Endothelial cell of umbilical vein (primary cell): Measurements from ENCODE around the gene PXT1. TPM values are rescaled to one million over a fixed set of nuclear protein-coding genes. Genes with fewer than 3 reads are reported as not detected.

Experiments
- BruUV-seq: library from RNA; stranded (reverse); fragments of 400-500 nt; replicated peaks from 2 replicates; lab custom pipeline; 2021; lab: Mats Ljungman, UMichigan
- CTCF ChIA-PET: fragments of 300-600, 350-600 bp; sonication (Branson Sonifier 250); formaldehyde crosslinking; loops from one replicate; lab custom pipeline; 2021; ENCODE audit warnings: antibody characterized with exemption, inconsistent platforms; lab: Charles Lee
- POLR2A ChIA-PET: fragments of 300-600, 350-600 bp; sonication (Branson Sonifier 250); formaldehyde crosslinking; loops from one replicate; lab custom pipeline; 2021; ENCODE audit warnings: antibody characterized with exemption, inconsistent platforms; lab: Charles Lee
- DNase-seq: peaks from one replicate; pipeline ENCODE4 v3.0.0-alpha.2; 2011; ENCODE audit warnings: low read depth, low spot score
- FAIRE-seq: peaks from 2 replicates; lab custom pipeline; 2011; peaks lifted over from hg19 to GRCh38; lab: Jason Lieb, UNC
- H2AFZ ChIP-seq: 2 replicates; pipeline ENCODE4 v1.6.0; 2012; ENCODE audit warnings: low read depth, low read length, control low read depth, inconsistent platforms
- H3K27ac ChIP-seq: 2 replicates; pipeline ENCODE4 v1.5.1; 2011; ENCODE audit warnings: low read depth, mild to moderate bottlenecking, control low read depth, low read length, moderate library complexity; ENCODE audit not compliant: insufficient read depth
- H3K27me3 ChIP-seq, 2 experiments: 2 replicates each; pipeline versions ENCODE4 v1.6.0 to v1.6.1; 2011; ENCODE audit warnings: low read length in 2 of 2, mixed read lengths in 1 of 2; ENCODE audit not compliant: control insufficient read depth in 2 of 2, insufficient read depth in 2 of 2
- H3K36me3 ChIP-seq, 2 experiments: 2 replicates in 1 of 2; 3 replicates in 1 of 2; pipeline ENCODE4 v1.5.1; 2011; ENCODE audit warnings: low read length in 2 of 2, mild to moderate bottlenecking in 1 of 2, moderate library complexity in 1 of 2; ENCODE audit not compliant: control insufficient read depth in 2 of 2, insufficient read depth in 2 of 2; ENCODE audit errors: extremely low read depth in 1 of 2
- H3K4me1 ChIP-seq: 3 replicates; pipeline ENCODE4 v1.5.1; 2011; ENCODE audit warnings: mild to moderate bottlenecking, low read length; ENCODE audit not compliant: control insufficient read depth, insufficient read depth; ENCODE audit errors: extremely low read depth
- H3K4me2 ChIP-seq: 2 replicates; pipeline ENCODE4 v1.6.1; 2011; ENCODE audit warnings: low read length, control low read depth, mixed read lengths; ENCODE audit not compliant: insufficient read depth
- H3K4me3 ChIP-seq, 3 experiments: fragments of 200-600 bp in 1 of 3; sonication (generic), shearing (Covaris generic) in 1 of 3; replicated peaks in 1 of 3; 2 replicates each; pipeline ENCODE4 v1.5.1; 2011 to 2016; ENCODE audit warnings: control low read depth in 3 of 3, low read length in 3 of 3, mild to moderate bottlenecking in 2 of 3, inconsistent platforms in 1 of 3, low read depth in 1 of 3, moderate library complexity in 1 of 3; ENCODE audit not compliant: insufficient read depth in 1 of 3
- H3K79me2 ChIP-seq: 2 replicates; pipeline ENCODE4 v1.6.0; 2012; ENCODE audit warnings: low read length, inconsistent platforms; ENCODE audit not compliant: control insufficient read depth, insufficient read depth
- H3K9ac ChIP-seq: replicated peaks from 2 replicates; pipeline ENCODE3; 2011; ENCODE audit warnings: low read length, control low read depth; ENCODE audit not compliant: insufficient read depth; ENCODE audit errors: extremely low read depth
- H3K9me1 ChIP-seq: replicated peaks from 3 replicates; pipeline ENCODE4 v1.6.0; 2011; ENCODE audit warnings: mild to moderate bottlenecking, low read length; ENCODE audit not compliant: control insufficient read depth, insufficient read depth; ENCODE audit errors: extremely low read depth
- H3K9me3 ChIP-seq: replicated peaks from 2 replicates; pipeline ENCODE4 v1.5.1; 2012; ENCODE audit warnings: low read length, inconsistent platforms; ENCODE audit not compliant: control insufficient read depth, insufficient read depth
- H4K20me1 ChIP-seq: replicated peaks from 2 replicates; pipeline ENCODE3; 2011; ENCODE audit warnings: mild to moderate bottlenecking, low read length; ENCODE audit not compliant: control insufficient read depth, insufficient read depth; ENCODE audit errors: extremely low read depth
- EZH2 ChIP-seq: IDR thresholded peaks from 2 replicates; pipeline ENCODE4 v1.6.1; 2012; ENCODE audit warnings: borderline replicate concordance, low read depth, mild to moderate bottlenecking, moderate library complexity, low read length, inconsistent platforms; ENCODE audit not compliant: severe bottlenecking
- FOS ChIP-seq: IDR thresholded peaks from 2 replicates; pipeline ENCODE4 v1.6.1; 2011; ENCODE audit warnings: mild to moderate bottlenecking, low read length, moderate library complexity, borderline replicate concordance; ENCODE audit not compliant: insufficient read depth
- GATA2 ChIP-seq: IDR thresholded peaks from 2 replicates; pipeline ENCODE4 v1.7.0; 2011; ENCODE audit warnings: low read depth, mild to moderate bottlenecking, moderate library complexity, mixed read lengths, low read length; ENCODE audit not compliant: insufficient read length, insufficient read depth
- JUN ChIP-seq: IDR thresholded peaks from 2 replicates; pipeline ENCODE4 v1.6.1; 2011; ENCODE audit warnings: borderline replicate concordance, low read depth; ENCODE audit not compliant: insufficient read length, insufficient read depth
- MYC ChIP-seq: IDR thresholded peaks from one replicate; pipeline ENCODE4 v1.6.1; 2011; ENCODE audit warnings: mild to moderate bottlenecking, low read depth, low read length
- POLR2A ChIP-seq: IDR thresholded peaks from 2 replicates; pipeline ENCODE4 v1.6.1; 2012; ENCODE audit warnings: low read depth, mild to moderate bottlenecking, control low read depth, low read length
- POLR2AphosphoS5 ChIP-seq: IDR thresholded peaks from 2 replicates; pipeline ENCODE4 v1.6.1; 2012; ENCODE audit warnings: low read depth, mild to moderate bottlenecking, control low read depth, low read length, moderate library complexity; ENCODE audit not compliant: insufficient read depth
- dilution Hi-C: fragments of 300-500 bp; cut with MboI; formaldehyde crosslinking; loops from one replicate; pipeline ENCODE4 v1.15.0; 2019; ENCODE audit warnings: low sequenced_read_pairs; ENCODE audit not compliant: extremely low pct_ligation_motif_present
- intact Hi-C: fragments of 100-400 bp; cut with micrococcal nuclease; formaldehyde crosslinking; loops from one replicate; pipeline ENCODE4 v1.10.0; 2022
- polyA plus RNA-seq, 4 experiments: library from polyadenylated mRNA; depleted of rRNA in 3 of 4; stranded (reverse) in 3 of 4; unstranded in 1 of 4; fragments of >200 nt; gene quantifications; 2 replicates each; pipeline versions ENCODE4 v1.2.1 to v1.2.3, GENCODE V29; 2011 to 2012; ENCODE audit warnings: missing spikeins in 1 of 4
- total RNA-seq: library from RNA; stranded (reverse); gene quantifications from 2 replicates; pipeline ENCODE4 v1.2.3, GENCODE V29; 2021
- TF ChIP-seq, protein P1 (sequence below): IDR thresholded peaks from 2 replicates; pipeline ENCODE4 v1.6.1; 2011; ENCODE audit not compliant: insufficient read depth, insufficient read length
- TF ChIP-seq, protein P2 (sequence below), 2 donors: IDR thresholded peaks; 1 replicate in 1 of 2; 2 replicates in 1 of 2; pipeline ENCODE4 v1.5.1; 2011; ENCODE audit warnings: low read length in 2 of 2, mild to moderate bottlenecking in 2 of 2, moderate library complexity in 2 of 2, control low read depth in 1 of 2, inconsistent platforms in 1 of 2, low read depth in 1 of 2; ENCODE audit not compliant: insufficient read depth in 1 of 2; ENCODE audit errors: extremely low read depth in 1 of 2

PXT1 gene
- total and polyA plus RNA-seq, 2 donors (not counting 3 experiments of a cell fraction or from before 2014, with no cell fraction given): not detected

- Histone ChIP-seq H3K27ac (no peak overlapping the region), H4K20me1 (no peaks in the 10 kb centered on the region), H3K27me3 (no peaks in the 10 kb centered on the region), H3K4me1 (no peaks in the 10 kb centered on the region), H3K4me3 (no peak overlapping the region), H3K79me2 (peaks cover 35% of the 10 kb centered on the region), H3K4me2 (no peak overlapping the region), H3K9me3 (no peaks in the 10 kb centered on the region), H3K9me1 (no peaks in the 10 kb centered on the region), H2AFZ (no peak overlapping the region), H3K9ac (no peak overlapping the region), H3K36me3 (peaks cover 0 to 2% of the 10 kb centered on the region in 2 experiments)
- no peak for TF ChIP-seq POLR2A
- TF ChIP-seq MYC: no peak
- TF ChIP-seq JUN: no peak
- no peak for TF ChIP-seq FOS
- TF ChIP-seq, protein P1, sequence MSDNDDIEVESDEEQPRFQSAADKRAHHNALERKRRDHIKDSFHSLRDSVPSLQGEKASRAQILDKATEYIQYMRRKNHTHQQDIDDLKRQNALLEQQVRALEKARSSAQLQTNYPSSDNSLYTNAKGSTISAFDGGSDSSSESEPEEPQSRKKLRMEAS: no peak
- no peak for TF ChIP-seq GATA2
- no peak for TF ChIP-seq POLR2AphosphoS5
- TF ChIP-seq EZH2: no peak
- TF ChIP-seq, protein P2, sequence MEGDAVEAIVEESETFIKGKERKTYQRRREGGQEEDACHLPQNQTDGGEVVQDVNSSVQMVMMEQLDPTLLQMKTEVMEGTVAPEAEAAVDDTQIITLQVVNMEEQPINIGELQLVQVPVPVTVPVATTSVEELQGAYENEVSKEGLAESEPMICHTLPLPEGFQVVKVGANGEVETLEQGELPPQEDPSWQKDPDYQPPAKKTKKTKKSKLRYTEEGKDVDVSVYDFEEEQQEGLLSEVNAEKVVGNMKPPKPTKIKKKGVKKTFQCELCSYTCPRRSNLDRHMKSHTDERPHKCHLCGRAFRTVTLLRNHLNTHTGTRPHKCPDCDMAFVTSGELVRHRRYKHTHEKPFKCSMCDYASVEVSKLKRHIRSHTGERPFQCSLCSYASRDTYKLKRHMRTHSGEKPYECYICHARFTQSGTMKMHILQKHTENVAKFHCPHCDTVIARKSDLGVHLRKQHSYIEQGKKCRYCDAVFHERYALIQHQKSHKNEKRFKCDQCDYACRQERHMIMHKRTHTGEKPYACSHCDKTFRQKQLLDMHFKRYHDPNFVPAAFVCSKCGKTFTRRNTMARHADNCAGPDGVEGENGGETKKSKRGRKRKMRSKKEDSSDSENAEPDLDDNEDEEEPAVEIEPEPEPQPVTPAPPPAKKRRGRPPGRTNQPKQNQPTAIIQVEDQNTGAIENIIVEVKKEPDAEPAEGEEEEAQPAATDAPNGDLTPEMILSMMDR (IDR thresholded peaks at IDR 0.05; ENCODE audit: extremely low read depth in 1 of 2, insufficient read depth in 1 of 2, low read depth in 1 of 2, low read length in 2 of 2): no peak
- no peak for FAIRE-seq
- no TSS peak for BruUV-seq
- POLR2A ChIA-PET: no interaction called here
- intact Hi-C loops: no loop called here
- dilution Hi-C loops: no loop called here
- CTCF ChIA-PET: interaction anchor here (0.6 to 3.3 kb wide), 6 partner anchors 7 to 46 kb away, joined by 3 to 12 read pairs (median 3); no protein-coding TSS in a partner anchor
- no peak for DNase-seq
Measured at GRCh38 chr6:36469148-36469661, 26.6 kb upstream of the PXT1 start.
